Embryonic facial prominence (tissue), 1 donor: ENCODE data around the gene IL1R2.
"Not testable (repeated sequence)": the region's sequence is repeated elsewhere in the genome, so short reads cannot be mapped to it uniquely, and the experiment has no call there.

ENCODE experiments used
- DNase-seq: peaks from one replicate; pipeline ENCODE4 v3.0.0-alpha.2; 2016; ENCODE audit errors: extremely low spot score

The IL1R2 gene

DNA sequence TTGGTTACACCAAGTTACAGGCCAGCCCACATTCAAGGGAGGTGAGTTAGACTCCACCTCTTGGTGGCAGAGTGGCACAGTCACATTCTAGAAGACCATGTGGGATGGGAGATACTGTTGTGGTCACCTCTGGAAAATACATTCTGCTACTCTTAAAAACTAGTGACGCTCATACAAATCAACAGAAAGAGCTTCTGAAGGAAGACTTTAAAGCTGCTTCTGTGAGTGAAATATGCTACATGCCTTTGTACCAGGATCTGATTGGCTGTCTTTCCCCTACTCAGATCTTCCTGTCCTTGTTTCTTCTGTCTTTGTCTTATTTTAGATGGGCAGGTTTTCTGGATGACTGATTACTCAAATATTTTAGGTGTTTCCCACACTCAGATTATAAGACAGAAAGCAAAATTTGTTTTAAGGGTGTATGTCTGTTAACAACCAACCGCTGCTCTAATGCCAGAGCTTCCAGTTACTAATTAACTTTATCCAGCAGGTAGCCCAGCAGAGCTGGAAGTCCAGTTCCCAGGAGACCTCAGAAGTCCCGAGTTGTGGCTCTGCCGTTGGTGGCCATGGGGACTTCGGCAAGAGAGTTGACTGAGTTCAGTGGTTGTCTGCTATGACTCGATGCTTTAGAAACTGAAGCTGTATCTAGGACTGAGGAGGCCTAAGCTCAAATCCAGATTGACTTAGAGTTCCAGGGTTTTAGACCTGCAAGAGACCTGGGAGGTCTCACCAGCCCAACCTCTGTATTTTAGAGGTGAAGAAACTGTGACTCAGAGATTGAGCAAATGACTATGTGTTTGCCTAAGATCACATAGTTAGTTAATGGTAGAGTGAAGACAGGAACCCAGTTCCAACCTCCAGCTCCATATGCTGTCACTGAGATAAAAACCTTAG lies 7.4 kb downstream of the IL1R2 start:
- no peak for DNase-seq

DNA sequence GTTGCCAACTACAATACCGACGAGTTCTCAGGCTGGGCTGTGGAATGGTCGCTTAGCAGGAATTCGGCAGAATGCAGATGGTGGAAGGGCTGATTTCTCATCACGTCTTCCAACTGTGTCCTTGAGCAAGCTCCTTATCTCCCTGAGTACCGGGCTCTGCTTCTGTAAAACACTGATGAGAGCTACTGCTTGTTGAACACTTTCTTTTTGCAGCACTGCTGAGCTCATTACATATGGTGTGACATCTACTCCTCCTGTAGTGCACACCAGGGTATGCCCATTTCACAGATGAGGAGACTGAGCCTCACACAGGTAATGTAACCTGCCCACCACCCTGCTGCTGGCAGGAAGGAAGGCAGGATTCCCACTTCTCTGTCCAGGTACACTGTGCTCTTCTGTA lies 8.3 kb downstream of the IL1R2 start:
- DNase-seq: no peak

DNA sequence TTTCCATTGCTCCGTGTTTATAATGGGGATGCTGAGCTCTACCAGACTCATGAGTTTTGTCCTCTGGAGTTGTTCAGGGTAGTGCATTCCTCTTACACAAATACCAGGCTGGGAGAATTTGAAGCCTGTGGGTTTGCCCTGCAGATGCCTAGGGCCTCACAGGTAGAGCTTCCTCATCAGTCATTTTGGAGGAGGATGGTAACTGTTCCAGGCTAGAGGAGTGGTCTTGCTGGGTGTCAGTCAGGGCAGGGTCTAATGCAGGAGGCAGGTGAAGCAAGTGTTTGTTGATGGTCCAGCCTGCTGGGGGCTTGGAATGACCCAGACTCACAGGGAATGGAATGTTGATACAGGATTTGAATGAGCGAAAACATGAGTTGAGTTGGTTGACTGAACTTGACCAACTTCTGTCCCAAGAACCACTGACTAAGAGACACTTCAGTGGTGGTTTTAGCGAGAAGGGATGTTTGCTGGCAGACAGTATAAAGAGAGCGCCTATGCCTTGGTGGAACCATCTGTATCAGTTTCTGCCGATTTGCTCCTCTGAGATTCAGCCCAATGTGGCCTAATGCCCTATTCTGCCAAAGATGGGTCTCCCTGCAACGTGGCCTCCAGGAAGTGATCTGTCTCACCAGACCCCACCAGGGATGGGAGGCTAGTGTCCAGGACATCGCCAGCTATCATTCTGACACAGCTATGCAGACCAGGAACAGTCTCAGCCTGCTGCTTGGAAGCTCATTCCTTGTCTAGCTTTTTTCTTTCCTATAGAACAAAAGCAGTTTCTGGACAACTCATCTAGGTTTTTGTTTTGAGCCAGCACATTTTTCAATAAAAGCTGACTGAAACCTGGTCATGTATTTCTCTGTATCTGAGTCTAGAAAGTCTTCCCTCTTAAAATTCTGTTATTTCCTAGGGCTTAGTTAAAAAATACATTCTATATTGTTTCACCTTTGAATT lies 9.3 kb downstream of the IL1R2 start:
- no peak for DNase-seq

DNA sequence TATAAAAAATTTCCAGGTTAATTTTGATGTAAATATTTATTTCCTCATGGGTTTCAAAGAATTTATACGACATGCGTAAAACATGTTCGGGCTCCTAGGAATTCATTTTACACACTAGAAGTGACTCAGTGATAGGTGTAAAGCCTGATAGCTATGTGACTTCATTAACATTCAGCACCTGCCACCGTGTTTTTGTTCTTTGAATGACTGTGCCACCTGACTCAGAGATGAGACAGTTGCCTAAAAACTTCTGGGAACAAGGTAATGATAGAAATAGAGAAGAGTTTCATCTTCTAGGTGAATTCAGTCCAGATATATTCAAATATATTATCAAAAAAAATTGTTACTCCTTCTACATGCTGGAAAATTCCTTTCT lies 10.0 kb downstream of the IL1R2 start:
- no peak for DNase-seq

DNA sequence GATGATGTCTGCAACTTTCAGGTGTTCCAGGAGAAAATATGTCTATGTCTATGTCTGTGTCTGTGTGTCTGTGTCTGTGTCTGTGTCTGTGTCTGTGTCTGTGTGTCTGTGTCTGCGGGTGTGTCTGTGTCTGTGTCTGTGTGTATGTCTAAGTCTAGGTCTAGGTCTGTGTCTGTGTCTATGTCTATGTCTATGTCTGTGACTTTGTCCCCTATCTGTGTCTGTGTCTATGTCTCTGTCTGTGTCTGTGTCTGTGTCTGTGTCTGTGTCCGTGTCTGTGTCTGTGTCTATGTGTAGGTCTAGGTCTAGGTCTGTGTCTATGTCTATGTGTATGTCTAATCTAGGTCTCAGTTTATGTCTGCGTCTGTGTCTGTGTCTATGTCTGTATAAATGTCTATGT lies 10.5 kb downstream of the IL1R2 start:
- DNase-seq: no peak

DNA sequence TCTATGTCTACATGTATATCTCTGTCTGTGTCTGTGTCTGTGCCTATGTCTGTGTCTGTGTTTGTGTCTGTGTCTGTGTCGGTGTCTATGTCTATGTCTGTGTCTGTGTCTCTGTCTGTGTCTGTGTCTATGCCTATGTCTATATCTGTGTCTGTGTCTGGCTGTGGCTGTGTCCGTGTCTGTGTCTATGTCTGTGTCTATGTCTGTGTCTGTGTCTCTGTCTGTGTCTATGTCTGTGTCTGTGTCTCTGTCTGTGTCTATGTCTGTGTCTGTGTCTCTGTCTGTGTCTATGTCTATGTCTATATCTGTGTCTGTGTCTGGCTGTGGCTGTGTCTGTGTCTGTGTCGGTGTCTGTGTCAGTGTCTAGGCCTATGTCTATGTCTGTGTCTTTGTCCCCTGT lies 11.1 kb downstream of the IL1R2 start:
- DNase-seq: not testable (repeated sequence)

DNA sequence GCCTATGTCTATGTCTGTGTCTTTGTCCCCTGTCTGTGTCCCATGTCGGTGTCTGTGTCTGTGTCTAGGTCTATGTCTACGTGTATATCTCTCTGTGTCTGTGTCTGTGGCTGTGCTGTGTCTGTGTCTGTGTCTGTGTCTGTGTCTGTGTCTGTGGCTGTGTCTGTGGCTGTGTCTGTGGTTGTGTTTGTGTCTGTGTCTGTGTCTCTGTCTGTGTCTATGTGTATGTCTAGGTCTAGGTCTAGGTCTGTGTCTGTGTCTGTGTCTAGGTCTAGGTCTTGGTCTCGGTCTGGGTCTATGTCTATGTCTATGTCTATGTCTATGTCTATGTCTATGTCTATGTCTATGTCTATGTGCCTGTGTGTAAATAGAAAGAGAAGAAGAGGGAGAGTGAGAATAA lies 11.9 kb downstream of the IL1R2 start:
- DNase-seq: no peak

DNA sequence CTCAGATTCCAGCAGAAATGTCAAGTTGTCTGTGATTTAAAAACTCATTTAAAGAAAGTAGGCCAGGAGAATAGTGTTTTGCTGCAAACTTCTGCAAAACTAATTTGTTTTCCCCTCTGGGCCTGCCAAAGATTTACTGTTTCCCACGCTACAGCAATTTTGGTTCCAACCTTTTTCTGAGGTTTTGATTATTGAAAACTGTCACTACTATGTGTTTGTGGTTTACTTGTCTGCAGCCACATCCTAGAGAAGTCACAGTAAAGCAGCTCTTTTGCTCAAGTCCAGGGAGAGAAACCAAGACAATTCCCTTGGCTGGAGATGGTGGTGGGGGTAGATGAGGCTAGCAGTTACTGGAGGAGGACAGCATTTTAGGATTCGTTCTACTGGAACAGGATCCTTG lies 12.8 kb downstream of the IL1R2 start:
- DNase-seq: no peak

DNA sequence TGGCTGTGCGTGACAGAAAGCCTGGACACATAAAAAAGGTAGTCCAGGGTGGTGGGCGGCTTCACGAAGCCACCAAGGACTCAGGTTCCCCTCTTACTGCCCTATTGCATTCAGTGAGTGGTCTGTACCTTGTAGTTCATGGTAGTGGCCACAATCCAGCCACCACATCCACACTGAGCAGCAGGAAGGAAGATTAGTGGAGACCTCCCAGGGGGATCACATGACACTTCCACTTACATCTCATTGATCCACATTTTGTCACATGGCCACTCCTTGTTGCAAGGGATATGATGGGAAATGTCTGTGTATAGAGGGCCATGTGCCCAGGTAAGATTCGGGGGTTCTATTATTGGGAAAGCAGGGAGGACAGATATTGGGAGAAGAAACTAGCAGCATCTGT lies 13.7 kb downstream of the IL1R2 start:
- no peak for DNase-seq

DNA sequence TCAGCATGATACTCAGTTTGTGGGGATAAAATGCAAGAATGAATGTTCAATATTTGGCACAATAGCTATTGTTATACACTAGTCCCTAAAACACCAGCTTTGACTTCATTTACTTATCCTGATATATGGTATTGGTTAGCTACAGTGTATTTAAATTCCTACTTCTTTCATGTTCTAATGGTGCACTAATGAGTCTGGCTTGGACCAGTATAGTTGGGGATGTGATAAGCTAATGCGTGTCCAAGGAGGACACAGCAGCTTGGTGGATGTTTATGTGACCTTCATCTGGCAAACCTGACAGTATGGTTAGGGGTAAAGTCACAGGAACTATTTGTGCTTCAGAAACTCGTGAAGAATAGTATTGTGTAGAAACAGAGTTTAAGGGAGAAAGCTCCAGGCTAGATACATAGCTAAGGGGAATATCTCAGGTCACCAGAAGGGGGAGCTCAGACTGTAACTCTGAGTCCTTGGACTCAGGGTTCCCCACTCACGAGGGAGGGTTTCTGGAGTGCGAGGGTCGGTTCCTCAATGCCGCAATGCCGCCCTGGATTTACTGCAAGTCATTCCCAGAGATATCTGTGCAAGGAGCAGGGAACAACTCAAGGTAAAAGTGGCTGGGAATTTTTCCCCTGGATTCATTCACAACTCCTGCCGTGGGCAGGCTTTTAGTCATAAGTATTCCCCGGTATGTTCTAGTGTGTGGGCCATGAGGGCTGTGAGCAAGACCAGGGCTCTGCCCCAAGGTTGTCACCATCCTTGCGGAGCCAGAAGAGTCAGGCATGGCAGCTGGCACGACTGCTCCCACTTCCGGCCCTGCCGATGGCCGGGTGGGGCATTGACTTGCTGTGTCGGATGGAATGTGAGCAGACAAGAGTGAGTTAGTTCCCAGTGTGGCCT lies 14.5 kb downstream of the IL1R2 start:
- DNase-seq: no peak

DNA sequence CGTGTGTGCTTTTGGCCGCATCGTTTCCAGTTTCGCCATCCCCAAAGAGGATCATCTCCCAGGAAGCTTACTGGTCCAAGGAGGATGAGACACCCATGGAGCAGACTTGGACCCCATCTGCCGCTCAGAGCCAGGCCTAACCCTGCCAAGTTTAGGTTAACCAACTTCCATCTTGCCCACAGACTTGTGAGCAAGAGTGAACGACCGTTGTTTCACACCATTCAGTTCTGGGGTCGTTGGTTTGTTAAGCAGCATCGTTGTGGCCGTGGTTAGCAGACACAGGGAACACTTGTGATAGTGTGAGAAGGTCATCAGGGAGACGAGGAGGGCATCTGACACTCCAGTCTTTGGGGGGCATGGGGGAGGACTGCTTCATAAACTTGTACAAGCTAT lies 15.1 kb downstream of the IL1R2 start:
- no peak for DNase-seq

DNA sequence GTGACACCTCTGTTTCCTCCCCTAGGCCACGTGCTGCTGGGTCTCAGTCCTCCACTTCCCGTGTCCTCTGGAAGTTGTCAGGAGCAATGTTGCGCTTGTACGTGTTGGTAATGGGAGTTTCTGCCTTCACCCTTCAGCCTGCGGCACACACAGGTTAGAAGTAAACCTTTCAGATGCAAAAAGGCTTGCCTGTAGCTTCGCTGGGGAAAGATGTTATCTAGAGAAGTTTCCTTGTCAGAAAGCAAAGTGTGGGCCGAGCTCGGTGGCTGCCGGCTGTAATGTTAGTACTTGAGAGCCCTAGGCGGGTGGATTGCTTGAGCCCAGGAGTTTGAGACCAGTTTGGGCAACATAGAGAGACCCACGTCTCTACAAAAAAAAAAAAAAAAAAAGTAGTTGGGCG lies 16.7 kb downstream of the IL1R2 start:
- DNase-seq: no peak

DNA sequence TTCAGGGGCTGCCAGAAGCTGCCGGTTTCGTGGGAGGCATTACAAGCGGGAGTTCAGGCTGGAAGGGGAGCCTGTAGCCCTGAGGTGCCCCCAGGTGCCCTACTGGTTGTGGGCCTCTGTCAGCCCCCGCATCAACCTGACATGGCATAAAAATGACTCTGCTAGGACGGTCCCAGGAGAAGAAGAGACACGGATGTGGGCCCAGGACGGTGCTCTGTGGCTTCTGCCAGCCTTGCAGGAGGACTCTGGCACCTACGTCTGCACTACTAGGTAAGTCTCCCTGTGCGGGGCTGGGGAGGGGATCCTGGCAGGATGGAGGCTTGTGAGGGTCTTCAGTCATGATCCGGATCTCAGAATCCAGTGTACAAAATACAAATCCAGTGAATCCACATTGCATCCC lies 17.8 kb downstream of the IL1R2 start:
- DNase-seq: no peak

DNA sequence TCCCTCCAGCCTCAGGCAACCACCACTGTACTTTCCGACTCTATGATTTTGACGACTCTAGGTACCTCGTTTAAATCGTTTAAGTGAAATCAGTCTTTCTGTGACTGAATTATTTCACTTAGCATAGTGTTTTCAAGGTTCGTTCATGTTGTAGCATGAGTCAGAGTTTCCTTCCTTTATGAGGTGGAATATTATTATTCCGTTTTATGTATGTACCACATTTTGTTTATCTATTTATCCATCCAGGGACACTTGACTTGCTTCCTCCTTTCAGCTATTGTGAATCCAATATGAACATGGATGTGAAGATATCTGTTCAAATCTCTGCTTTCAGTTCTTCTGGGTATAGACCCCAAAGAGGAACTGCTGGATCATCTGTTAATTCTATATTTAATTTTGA lies 19.1 kb downstream of the IL1R2 start:
- no peak for DNase-seq

DNA sequence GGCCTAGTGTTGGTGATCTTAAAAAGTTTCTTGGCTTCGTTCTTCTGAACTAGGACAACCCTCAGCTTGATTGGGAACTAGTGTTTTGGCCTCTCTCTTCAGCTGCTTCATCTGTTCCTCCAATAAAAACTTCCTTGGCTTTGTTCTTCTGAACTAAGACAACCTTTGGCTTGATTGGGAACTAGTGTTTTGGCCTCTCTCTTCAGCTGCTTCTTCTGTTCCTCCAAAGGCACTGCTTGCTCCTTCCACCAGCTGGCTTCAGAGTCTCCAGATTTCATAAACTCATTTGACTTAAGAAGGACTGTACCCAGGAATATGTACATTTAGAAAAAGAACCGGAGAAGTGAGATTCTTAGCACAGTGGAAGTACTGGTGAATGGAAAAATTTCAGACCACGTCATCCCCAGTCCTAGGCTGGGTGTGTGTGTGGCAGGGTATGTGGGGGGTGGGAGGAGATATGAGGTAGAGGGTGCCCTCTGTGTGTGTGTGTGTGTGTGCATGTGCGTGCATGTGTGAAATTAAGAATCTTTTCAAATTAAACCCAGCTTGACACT lies 20.4 kb downstream of the IL1R2 start:
- DNase-seq: no peak

DNA sequence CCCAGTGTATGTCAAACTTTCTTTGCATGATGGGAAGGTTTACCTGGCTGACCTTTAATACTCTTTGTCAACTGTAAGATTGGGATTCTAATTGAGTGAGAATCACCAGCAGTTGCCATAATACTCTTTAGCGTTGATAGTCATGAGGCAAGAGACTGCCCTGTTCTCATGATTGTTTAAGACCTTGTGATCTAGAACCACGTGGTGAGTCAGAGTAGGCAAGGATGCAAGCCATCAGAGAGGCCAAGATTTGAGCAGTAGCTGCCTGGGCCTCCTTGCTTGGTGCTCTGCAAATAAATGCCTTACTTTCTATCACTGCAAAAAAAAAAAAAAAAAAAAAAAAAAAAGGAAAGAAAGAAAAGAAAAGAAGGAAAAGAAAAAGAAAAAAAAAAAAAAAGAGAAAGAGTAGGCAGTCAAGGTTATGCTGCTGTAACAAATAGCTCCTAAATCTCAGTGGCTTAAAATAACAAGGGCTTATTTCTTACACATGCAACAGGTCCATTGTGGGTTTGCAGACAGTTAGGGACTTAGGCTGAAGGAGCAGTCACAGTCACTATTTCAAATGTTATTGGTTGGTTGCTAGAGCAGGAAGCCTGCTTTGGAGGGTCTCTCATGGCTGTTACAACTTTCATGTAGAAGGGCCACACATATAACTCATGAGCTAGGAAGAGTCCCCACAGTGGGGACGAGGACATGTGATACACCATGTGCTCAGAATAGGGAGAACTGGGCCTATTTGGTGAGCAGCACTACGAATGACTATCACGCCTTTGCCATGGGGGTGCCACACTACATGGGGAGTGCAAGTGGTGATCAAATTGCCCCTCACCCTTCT lies 21.7 kb downstream of the IL1R2 start:
- no peak for DNase-seq

DNA sequence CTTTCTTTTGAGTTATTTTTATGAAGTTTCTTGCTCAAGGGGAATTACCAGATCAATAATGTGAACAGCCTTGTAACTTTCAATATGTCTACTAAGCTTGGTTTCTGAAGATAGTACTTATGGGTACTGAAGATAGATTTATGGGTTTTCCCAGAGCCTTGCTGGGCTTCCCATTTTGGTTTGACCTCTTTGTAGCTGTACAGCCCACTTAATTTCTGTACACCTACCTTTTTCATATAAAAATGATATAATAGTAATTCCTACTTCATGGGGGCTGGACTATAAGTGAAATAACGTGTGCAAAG lies 22.2 kb downstream of the IL1R2 start:
- DNase-seq: no peak

DNA sequence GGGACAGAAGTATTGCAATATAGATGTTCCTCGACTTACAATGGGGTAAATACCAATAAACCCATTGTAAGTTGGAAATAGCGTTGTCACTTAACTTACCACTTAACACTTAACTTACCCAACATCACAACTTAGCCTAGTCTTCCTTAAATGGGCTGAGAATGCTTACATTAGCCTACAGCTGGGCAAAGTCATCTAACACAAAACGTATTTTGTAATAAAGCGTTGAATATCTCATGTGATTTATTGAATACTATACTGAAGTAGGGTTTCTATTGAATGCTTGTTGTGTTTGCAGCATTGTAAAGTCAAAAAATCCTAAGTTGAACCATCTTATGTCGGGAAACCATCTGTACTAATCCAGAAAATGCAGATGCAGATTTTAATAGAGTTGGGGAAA lies 23.6 kb downstream of the IL1R2 start:
- DNase-seq: no peak

DNA sequence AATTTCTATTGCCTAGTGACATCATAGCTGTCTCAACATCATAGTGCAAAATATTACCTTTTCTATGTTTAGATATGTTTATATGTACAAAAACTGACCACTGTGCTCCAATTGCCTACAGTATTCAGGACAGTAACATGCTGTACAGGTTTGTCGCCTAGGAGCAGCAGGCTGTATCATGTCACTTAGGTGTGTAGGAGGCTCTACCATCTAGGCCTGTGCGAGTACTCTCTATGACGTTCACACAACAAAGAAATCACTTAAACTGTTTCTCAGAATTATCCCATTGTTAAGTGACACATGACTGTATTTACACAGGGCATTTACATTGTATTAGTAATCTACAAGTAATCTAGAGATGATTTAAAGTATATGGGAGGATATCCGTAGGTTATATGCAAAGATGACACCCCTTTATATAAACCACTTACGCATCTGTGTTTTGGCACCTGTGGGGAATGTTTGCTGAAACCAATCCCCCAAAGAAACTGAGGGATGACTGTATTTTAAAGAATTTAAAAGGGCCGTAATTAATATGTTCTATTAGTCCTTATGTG lies 24.7 kb downstream of the IL1R2 start:
- no peak for DNase-seq

DNA sequence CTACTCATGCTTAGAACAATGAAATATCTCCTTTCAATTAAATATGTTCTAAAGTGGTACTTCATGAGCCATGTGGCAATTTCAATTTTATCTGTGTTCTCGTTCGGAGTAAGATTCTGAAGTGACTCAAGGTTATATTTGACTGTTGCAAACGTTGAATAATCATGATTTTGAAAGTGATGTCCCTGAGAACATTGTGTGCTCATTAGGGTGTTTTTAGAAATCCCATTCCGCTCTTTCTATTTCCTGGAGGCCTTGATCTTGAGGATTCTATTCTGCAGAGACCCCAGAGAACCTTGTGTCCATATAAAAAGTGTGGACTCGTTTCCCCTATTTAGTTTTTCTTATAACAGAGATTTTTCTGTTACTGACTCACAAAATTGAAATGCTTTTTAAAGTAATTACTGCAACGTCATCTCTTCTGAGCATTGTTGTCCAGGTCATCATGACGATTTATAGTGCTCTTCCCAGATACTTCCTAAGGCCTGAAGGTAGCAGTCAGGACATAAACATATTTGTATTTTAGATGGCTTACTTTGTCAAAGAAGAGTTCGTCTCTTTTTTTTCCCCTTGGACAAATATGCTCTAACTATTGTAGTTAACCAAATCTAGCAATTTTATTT lies 27.2 kb downstream of the IL1R2 start:
- DNase-seq: no peak
